ENCODE measurements around the gene C7orf33. TPM values are rescaled to one million over a fixed set of nuclear protein-coding genes. Genes with fewer than 3 reads are reported as not detected.
A peak's percentile ranks its signal among the peaks of the same experiment; 100 is the strongest.

Gene C7orf33
- polyA plus RNA-seq, 1 donor from 2014 or later, result not detected

DNA sequence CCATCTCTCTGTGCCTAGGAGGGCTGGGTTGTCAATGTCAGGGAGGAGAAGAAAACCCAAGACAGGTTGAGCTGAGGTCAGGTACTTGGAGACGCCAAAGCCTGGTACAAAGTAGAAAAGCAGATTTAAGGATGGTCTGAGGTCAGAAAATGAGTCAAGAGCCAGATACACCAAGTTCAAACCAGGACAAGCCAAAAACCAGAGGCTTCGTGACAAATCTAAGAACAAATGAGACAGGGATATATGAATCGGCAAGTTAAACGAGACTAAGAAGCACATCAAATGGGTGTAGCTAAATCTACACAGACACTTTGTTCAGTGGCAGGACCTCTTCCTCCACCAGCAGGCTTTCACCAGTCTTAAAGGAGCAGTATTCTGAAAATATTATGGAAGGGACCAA, 34.2 kb downstream of the C7orf33 start:
- no peak overlapping the region for H3K27ac ChIP-seq (ENCODE audit: low read length)

GRCh38 chr7:148625342-148625741, 34.8 kb downstream of the C7orf33 start:
- peak; percentile 52 for TF ChIP-seq POLR2AphosphoS5 (IDR thresholded peaks at IDR 0.05)
- TF ChIP-seq, protein P1, sequence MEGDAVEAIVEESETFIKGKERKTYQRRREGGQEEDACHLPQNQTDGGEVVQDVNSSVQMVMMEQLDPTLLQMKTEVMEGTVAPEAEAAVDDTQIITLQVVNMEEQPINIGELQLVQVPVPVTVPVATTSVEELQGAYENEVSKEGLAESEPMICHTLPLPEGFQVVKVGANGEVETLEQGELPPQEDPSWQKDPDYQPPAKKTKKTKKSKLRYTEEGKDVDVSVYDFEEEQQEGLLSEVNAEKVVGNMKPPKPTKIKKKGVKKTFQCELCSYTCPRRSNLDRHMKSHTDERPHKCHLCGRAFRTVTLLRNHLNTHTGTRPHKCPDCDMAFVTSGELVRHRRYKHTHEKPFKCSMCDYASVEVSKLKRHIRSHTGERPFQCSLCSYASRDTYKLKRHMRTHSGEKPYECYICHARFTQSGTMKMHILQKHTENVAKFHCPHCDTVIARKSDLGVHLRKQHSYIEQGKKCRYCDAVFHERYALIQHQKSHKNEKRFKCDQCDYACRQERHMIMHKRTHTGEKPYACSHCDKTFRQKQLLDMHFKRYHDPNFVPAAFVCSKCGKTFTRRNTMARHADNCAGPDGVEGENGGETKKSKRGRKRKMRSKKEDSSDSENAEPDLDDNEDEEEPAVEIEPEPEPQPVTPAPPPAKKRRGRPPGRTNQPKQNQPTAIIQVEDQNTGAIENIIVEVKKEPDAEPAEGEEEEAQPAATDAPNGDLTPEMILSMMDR (IDR thresholded peaks at IDR 0.05; ENCODE audit: poor library complexity, severe bottlenecking), result no peak
- Histone ChIP-seq H4K20me1 (ENCODE audit: insufficient read depth) (no peaks in the 10 kb centered on the region), H3K4me2 (ENCODE audit: low read length) (no peak overlapping the region), H3K79me2 (replicated peaks; ENCODE audit: insufficient read depth, low read length) (no peaks in the 10 kb centered on the region), H3K27ac (ENCODE audit: low read length) (no peak overlapping the region), H3K9ac (ENCODE audit: low read length) (no peak overlapping the region), H3K4me3 (ENCODE audit: low read length) (no peak overlapping the region), H3K9me2 (ENCODE audit: insufficient read depth, low read length) (no peaks in the 10 kb centered on the region), H2AFZ (ENCODE audit: low read depth, low read length) (no peak overlapping the region), H3K9me3 (ENCODE audit: low read length) (no peaks in the 10 kb centered on the region), H3K36me3 (ENCODE audit: insufficient read depth, low read length) (no peaks in the 10 kb centered on the region), H3K27me3 (ENCODE audit: insufficient read depth, low read depth, low read length) (no peaks in the 10 kb centered on the region), H3F3A (ENCODE audit: insufficient read depth, low read length, poor library complexity, severe bottlenecking) (no peaks in the 10 kb centered on the region)

More for the DNA sequence above, 34.2 kb downstream of the C7orf33 start:
- H3F3A ChIP-seq (ENCODE audit: insufficient read depth, low read length, poor library complexity, severe bottlenecking), result no peaks in the 10 kb centered on the region
- H3K9me2 ChIP-seq (ENCODE audit: insufficient read depth, low read length), result no peaks in the 10 kb centered on the region
- no peak overlapping the region for H3K4me3 ChIP-seq (ENCODE audit: low read length)
- no peaks in the 10 kb centered on the region for H3K79me2 ChIP-seq (replicated peaks; ENCODE audit: insufficient read depth, low read length)
- H3K27me3 ChIP-seq (ENCODE audit: insufficient read depth, low read depth, low read length), result no peaks in the 10 kb centered on the region
- no peaks in the 10 kb centered on the region for H3K9me3 ChIP-seq (ENCODE audit: low read length)
- TF ChIP-seq RAD21 (conservative IDR thresholded peaks at IDR 0.05) (no peak), POLR2AphosphoS5 (IDR thresholded peaks at IDR 0.05) (no peak), SMC3 (conservative IDR thresholded peaks at IDR 0.05; ENCODE audit: poor library complexity) (no peak), TAF1 (IDR thresholded peaks at IDR 0.05; ENCODE audit: low read depth) (no peak), MXI1 (conservative IDR thresholded peaks at IDR 0.05; ENCODE audit: poor library complexity, severe bottlenecking) (no peak), EZH2 (IDR thresholded peaks at IDR 0.05; ENCODE audit: borderline replicate concordance, insufficient read depth, low read length, poor library complexity, severe bottlenecking) (no peak), EP300 (conservative IDR thresholded peaks at IDR 0.05; ENCODE audit: poor library complexity, severe bottlenecking) (no peak)
- TF ChIP-seq, protein P1 (IDR thresholded peaks at IDR 0.05; ENCODE audit: poor library complexity, severe bottlenecking), result no peak
- TF ChIP-seq, protein P2, sequence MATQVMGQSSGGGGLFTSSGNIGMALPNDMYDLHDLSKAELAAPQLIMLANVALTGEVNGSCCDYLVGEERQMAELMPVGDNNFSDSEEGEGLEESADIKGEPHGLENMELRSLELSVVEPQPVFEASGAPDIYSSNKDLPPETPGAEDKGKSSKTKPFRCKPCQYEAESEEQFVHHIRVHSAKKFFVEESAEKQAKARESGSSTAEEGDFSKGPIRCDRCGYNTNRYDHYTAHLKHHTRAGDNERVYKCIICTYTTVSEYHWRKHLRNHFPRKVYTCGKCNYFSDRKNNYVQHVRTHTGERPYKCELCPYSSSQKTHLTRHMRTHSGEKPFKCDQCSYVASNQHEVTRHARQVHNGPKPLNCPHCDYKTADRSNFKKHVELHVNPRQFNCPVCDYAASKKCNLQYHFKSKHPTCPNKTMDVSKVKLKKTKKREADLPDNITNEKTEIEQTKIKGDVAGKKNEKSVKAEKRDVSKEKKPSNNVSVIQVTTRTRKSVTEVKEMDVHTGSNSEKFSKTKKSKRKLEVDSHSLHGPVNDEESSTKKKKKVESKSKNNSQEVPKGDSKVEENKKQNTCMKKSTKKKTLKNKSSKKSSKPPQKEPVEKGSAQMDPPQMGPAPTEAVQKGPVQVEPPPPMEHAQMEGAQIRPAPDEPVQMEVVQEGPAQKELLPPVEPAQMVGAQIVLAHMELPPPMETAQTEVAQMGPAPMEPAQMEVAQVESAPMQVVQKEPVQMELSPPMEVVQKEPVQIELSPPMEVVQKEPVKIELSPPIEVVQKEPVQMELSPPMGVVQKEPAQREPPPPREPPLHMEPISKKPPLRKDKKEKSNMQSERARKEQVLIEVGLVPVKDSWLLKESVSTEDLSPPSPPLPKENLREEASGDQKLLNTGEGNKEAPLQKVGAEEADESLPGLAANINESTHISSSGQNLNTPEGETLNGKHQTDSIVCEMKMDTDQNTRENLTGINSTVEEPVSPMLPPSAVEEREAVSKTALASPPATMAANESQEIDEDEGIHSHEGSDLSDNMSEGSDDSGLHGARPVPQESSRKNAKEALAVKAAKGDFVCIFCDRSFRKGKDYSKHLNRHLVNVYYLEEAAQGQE (IDR thresholded peaks at IDR 0.05; ENCODE audit: borderline replicate concordance), result no peak
- no peak overlapping the region for H3K9ac ChIP-seq (ENCODE audit: low read length)
- H3K4me2 ChIP-seq (ENCODE audit: low read length), result no peak overlapping the region
- H2AFZ ChIP-seq (ENCODE audit: low read depth, low read length), result no peak overlapping the region
- H3K36me3 ChIP-seq (ENCODE audit: insufficient read depth, low read length), result no peaks in the 10 kb centered on the region
- no peaks in the 10 kb centered on the region for H4K20me1 ChIP-seq (ENCODE audit: insufficient read depth)

Data from neural cell (in vitro differentiated cells).